Fibroblast of skin of left quadriceps (primary cell): ENCODE measurements around the gene PPIL4.

Source experiments
- DNase-seq, 2 experiments: peaks; one replicate each; pipeline ENCODE4 v3.0.0-alpha.2; 2013; ENCODE audit warnings: low read depth in 2 of 2

Gene PPIL4, protein sequence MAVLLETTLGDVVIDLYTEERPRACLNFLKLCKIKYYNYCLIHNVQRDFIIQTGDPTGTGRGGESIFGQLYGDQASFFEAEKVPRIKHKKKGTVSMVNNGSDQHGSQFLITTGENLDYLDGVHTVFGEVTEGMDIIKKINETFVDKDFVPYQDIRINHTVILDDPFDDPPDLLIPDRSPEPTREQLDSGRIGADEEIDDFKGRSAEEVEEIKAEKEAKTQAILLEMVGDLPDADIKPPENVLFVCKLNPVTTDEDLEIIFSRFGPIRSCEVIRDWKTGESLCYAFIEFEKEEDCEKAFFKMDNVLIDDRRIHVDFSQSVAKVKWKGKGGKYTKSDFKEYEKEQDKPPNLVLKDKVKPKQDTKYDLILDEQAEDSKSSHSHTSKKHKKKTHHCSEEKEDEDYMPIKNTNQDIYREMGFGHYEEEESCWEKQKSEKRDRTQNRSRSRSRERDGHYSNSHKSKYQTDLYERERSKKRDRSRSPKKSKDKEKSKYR

DNA sequence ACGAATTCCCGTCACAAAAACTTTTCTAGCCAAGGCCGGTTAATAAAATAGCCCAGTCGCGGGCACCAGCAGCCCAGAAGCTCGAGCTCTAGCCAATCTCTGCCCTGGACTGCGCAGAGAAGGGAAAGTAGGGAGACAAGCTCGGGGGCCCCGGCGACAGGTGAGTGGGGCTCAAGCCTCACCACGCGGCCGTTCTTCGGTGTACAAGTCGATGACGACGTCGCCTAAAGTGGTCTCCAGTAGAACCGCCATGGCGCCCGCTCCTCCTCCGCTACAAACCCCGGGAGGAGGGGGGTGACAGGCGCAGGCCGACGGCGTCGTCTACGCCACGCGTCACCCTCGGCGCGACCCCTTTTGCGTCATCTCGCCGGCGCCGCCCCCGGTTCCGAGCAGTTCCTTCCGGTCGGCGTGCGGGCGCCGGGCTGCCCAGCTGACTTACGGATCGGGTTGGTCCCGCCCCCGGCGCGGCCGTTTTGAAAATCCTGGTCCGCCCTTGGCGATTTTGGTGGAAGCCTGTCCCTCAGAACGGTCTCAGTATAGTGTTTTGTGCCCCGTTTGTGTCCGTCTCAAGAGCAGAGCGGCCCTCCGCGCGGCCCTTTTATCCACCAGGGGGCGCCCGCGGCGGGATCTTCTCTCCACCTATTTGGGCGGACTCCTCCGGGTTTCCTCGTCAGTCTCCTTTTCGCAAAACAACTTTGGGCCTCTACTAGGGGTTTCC is at the start of gene PPIL4:
PPIL4 (minus strand) TSS at position 290 of the 718 bp plus-strand sequence; CDS start at position 252, 38 bp downstream.
- DNase-seq = peak; percentile 89 to 90

- DNase-seq = no peak
Observed at GRCh38 chr6:149593408-149593807, 47.6 kb upstream of the PPIL4 start.

GRCh38 chr6:149592983-149593382 is 47.1 kb upstream of the PPIL4 start:
- DNase-seq = no peak

DNA sequence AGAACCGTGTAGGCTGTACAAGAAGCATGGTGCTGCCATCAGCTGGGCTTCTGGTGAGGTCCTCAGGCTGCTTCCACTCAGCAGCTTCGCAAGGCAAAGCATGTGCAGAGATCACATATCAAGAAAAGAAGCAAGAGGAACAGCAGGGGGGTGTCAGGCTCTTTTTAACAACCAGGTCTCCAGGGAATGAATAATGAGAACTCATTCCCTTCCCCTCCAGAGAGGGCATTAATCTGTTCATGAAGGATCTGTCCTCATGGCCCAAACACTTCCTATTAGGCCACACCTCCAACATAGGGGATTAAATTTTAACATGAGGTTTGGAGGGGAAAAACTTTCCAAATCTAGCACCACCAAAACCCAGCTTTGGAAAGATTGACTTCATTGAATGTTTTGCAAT is 40.3 kb upstream of the PPIL4 start:
- DNase-seq = no peak

GRCh38 chr6:149581349-149581748 is 35.5 kb upstream of the PPIL4 start:
- DNase-seq = no peak

DNA sequence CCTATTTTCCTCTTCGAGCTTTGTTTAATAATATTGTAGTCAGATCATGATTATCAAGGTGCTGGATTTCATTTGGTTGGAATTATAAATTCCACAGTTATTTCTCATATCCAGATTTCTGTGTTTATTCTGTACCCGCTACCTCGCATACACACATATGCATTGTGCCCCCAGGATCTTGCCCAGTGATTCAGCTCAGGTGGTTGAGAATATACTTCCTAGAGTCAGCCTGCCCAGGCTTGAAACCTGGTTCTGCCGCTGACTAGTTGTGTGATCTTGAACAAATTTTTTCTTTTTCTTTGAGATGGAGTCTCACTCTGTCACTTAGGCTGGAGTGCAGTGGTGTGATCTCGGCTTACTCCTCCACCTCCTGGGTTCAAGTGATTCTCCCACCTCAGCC is 35.0 kb upstream of the PPIL4 start:
- DNase-seq = no peak

DNA sequence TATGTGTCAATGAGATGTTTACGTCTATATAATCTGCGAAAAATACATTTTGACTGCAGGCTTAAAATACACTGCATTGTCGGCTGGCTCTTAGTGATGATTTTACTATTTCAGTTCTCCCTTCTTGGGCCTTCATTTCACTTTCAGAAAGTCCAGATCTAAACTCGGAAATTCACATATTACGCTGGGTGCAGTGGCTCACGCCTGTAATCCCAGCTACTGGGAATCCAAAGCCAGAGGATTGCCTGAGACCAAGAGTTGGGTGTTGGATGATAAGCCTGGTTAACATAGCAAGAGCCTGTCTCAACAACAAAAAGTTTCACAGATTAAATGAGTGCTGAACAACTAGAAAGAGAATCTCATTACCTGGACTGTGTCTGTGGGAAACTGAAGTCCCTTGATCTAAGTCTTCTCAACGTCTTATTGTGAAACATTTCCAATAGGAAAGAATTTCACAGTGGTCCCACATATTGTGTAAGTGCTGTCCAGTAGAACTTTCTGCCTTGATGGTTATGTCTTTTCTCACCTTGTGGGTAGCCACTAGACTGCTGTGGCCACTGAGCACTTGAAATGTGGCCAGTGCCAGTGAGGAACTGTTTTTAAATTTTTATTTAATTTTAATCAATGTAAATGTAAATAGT is 22.2 kb upstream of the PPIL4 start:
- DNase-seq = no peak

GRCh38 chr6:149567194-149567586 is 21.3 kb upstream of the PPIL4 start:
- DNase-seq = no peak

DNA sequence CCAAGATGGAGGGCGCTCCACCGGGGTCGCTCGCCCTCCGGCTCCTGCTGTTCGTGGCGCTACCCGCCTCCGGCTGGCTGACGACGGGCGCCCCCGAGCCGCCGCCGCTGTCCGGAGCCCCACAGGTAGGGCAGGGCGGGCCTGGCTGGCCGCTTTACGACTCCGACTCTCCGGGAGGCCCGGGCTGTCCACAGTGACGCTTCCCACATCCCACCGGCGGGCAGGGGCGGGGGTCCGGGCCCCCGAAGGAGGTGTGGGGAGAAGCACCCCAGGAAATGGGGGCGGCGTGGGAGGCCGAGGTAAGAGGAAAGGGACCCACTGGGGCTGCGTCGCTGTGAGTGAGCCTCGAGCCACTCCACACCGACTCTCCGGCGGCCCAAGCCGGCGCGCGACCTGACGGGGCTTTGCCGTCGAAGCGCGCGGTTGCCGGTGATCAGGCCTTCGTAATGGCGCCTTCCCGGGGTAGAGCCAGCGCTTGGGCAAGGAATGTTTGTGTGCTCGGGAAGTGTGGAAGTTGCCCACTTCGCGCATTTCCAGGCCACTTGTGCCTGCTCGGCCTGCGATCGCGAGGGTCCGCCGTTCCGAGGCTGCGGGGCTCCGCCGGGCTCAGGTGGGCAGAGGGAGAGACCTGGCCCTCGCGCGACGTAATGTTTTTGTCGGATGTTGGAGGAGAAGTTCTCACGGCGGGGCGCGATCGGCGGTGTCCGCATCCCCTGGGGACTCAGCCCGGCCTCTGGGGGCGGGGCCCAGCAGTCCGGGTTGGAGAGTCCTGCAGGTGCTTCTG is 20.8 kb upstream of the PPIL4 start:
- no peak for DNase-seq

DNA sequence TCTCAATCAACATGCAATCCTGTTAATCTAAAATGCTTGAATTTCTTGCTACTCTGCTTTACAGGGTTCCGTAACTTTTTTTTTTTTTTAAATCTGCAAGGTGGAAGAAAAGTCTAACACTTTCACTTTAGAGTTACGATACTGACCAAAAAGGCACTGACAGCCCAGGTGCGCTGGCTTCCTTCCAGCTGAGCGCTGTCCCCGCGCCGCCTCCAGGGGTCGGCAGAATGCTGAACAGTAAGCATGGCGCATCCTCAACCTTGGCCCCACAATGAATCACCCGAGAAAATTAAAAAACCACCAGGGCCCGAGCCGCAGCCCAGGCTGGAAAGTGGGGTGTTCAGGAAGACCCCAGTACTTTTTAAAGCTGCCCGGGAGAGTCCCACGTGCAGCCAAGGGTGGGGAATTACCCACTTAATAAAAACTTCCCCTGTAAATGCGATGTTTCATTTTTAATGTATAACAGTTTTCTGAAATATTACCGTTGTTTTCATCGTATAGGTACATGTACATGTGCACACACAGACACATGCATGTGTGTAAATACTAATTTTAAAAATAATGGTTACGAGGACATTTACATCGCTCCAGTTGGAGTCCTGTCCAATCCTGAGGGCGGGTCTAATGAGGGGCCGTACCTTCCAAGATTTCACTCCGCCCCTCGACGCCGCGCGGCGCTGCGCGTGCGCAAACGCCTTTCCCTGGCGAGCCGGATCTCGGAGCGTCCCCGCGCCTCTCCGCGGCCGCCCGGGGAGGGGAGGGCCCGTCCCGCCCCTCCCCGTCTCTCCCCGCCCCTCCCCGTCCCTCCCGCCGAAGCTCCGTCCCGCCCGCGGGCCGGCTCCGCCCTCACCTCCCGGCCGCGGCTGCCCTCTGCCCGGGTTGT is 19.9 kb upstream of the PPIL4 start, which contains the start of gene GINM1:
GINM1 (plus strand) TSS at position 849 of the 883 bp plus-strand sequence. CDS start 40 bp downstream, outside the sequence.
- peak; percentile 86 to 87 for DNase-seq

GRCh38 chr6:149563928-149564325 is 18.1 kb upstream of the PPIL4 start:
- no peak for DNase-seq

GRCh38 chr6:149563203-149563927 is 17.5 kb upstream of the PPIL4 start:
- DNase-seq = peak; percentile 80

DNA sequence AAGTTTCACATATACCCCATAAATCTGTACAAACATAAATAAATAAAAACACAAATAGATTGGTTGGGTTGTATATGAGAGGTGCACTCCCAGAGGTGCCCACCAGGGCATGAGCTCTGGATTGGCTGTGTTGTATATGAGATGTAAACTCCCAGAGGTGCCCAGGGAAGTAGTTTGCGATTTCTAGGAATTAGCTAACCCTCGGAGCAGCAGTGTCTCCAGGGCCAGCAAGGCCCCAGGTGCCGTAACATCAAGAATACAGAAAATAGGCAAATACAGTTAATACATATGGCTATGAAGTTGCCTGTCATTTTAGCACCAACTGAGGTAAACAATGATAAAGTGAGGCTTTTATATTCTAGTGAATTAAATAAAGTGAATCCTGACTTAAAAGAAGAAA is 14.9 kb upstream of the PPIL4 start:
- DNase-seq = no peak

DNA sequence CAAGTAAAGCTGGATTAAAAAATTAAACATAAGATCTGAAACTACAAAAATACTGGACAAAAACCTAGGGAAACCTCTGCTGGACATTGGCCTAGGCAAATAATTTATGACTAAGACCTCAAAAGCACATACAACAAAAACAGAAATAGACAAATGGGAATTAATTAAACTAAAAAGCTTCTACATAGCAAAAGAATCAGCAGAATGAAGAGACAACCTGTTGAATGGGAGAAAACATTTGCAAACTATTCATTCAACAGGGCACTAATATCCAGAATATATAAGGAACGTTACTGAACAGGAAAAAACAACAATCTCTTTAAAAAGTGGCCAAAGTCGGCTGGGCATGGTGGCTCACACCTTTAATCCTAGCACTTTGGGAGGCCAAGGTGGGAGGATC is 13.5 kb upstream of the PPIL4 start:
- no peak for DNase-seq

- DNase-seq = no peak
Observed at GRCh38 chr6:149558029-149558428, 12.2 kb upstream of the PPIL4 start.

DNA sequence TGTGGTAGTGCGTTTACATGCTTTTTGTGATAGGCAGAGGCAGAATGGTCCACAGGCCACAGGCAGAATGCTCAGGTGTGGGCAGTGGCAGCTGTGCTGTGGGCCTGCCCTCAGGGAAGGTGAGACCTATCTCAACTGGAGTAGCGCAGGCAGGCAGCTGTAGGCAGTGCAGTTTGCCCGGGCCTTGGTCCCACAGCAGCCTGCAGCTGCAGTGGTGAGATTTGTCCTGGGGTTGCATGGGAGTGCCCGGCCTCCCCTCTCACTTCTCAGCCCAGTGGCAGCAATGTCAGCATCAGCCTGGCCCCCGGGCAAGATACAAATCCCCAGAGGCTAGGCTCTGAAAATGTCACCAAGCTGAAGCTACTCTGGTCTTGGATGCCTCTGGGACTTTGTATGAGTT is 6.1 kb upstream of the PPIL4 start:
- DNase-seq = no peak

DNA sequence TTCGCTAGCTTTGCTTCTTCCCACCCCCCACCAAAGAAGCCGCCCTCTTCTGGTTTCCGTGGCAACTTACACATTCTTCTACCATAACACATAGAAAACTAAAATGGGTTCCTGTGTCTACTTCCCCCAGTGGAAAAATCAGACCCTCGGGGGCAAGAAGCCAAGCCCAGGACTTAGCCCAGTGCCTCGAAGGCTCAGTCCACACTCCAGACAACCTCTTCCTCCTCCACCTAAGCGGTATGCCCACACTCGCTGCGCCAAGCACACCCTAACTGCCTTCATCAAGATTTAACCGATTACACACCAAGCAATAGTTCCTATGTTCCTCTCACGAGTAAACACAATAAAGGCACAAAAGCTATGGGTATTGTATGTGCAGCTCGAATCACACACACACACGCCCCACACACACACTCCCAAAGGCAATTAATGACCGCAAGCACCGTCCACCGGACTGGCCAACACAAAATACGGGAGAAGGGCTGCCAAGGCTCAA is 537 bp downstream of the PPIL4 start:
- peak in 1 of 2 experiments; percentile 33 for DNase-seq

GRCh38 chr6:149544646-149545257 is 1.1 kb downstream of the PPIL4 start:
- no peak for DNase-seq

GRCh38 chr6:149541139-149541538 is 4.7 kb downstream of the PPIL4 start:
- no peak for DNase-seq
